HepG2 (cell line): ENCODE results near the gene RNASE7. TPM values are rescaled to one million over a fixed set of nuclear protein-coding genes. Genes with fewer than 3 reads are reported as not detected.

ENCODE experiments used
- FUBP1 ChIP-seq: sonication (generic); formaldehyde crosslinking; IDR thresholded peaks from 2 replicates; pipeline ENCODE4 v1.5.1; 2020; ENCODE audit warnings: missing genetic modification reagents, mild to moderate bottlenecking, borderline replicate concordance
- HES4 ChIP-seq: sonication (generic); formaldehyde crosslinking; IDR thresholded peaks from 2 replicates; pipeline ENCODE4 v1.9.0; 2021; ENCODE audit warnings: mild to moderate bottlenecking, missing genetic modification reagents, borderline replicate concordance
- HOXA5 ChIP-seq: sonication (generic); formaldehyde crosslinking; IDR thresholded peaks from 2 replicates; pipeline ENCODE4 v1.4.0; 2020; ENCODE audit warnings: missing genetic modification reagents
- POLR2AphosphoS5 ChIP-seq: IDR thresholded peaks from 2 replicates; pipeline ENCODE4 v1.6.1; 2012; ENCODE audit warnings: low read depth, low read length
- SNAPC4 ChIP-seq: sonication (generic); formaldehyde crosslinking; IDR thresholded peaks from 2 replicates; pipeline ENCODE4 v1.4.0; 2020; ENCODE audit warnings: mild to moderate bottlenecking, missing genetic modification reagents
- ZFP1 ChIP-seq: IDR thresholded peaks from 2 replicates; pipeline ENCODE4 v1.6.1; 2016
- ZNF230 ChIP-seq: sonication (generic); formaldehyde crosslinking; IDR thresholded peaks from 2 replicates; pipeline ENCODE4 v1.4.0; 2020; ENCODE audit warnings: mild to moderate bottlenecking, missing genetic modification reagents
- ZNF510 ChIP-seq: sonication (generic); formaldehyde crosslinking; IDR thresholded peaks from 2 replicates; pipeline ENCODE4 v1.4.0; 2020; ENCODE audit warnings: low read depth, mild to moderate bottlenecking, missing genetic modification reagents
- ZNF598 ChIP-seq: sonication (generic); formaldehyde crosslinking; IDR thresholded peaks from 2 replicates; pipeline ENCODE4 v1.5.1; 2020; ENCODE audit warnings: mild to moderate bottlenecking, missing genetic modification reagents, borderline replicate concordance
- polyA plus RNA-seq, 8 experiments: library from polyadenylated mRNA; depleted of rRNA in 3 of 8; stranded (reverse) in 7 of 8; unstranded in 1 of 8; fragments of >200 nt; fragmentation: Illumina TruSeq in 4 of 8; extraction: Trizol in 4 of 8; gene quantifications; 2 replicates each; pipeline versions ENCODE4 v1.2.1 to v1.2.3, GENCODE V29; 2011 to 2016; ENCODE audit warnings: low read depth in 4 of 8, missing spikeins in 1 of 8, mixed read lengths in 1 of 8; ENCODE audit not compliant: insufficient read depth in 1 of 8
- total RNA-seq, 5 experiments: library from RNA; depleted of rRNA; stranded (reverse); fragments of >200 nt; fragmentation: Illumina TruSeq; extraction: Trizol; gene quantifications; 2 replicates each; pipeline ENCODE4 v1.2.3, GENCODE V29; 2016; ENCODE audit warnings: low read depth in 1 of 5
- TF ChIP-seq, protein P1 (sequence below): sonication (generic); formaldehyde crosslinking; IDR thresholded peaks from 2 replicates; pipeline ENCODE4 v1.4.0; 2020; ENCODE audit warnings: missing genetic modification reagents, mild to moderate bottlenecking, borderline replicate concordance
- TF ChIP-seq, protein P2 (sequence below): sonication (generic); formaldehyde crosslinking; IDR thresholded peaks from 2 replicates; pipeline ENCODE4 v1.4.0; 2020; ENCODE audit warnings: missing genetic modification reagents, mild to moderate bottlenecking, borderline replicate concordance
- TF ChIP-seq, protein P3 (sequence below): IDR thresholded peaks from 2 replicates; pipeline ENCODE4 v1.6.1; 2016
- TF ChIP-seq, protein P4 (sequence below): sonication (generic); formaldehyde crosslinking; IDR thresholded peaks from 2 replicates; pipeline ENCODE4 v1.4.0; 2020; ENCODE audit warnings: missing genetic modification reagents

The RNASE7 gene
- total and polyA plus RNA-seq, 2 of the 13 experiments (the other 11 are each of a cell fraction or from before 2014, with no cell fraction given): 0.04 TPM; not detected in 1

GRCh38 chr14:21053184-21054122, 11.3 kb downstream of the RNASE7 start (continued):
- TF ChIP-seq FUBP1 (CRISPR knock-in tag) (0 out of 2 replicates have a peak, but pooled peaks have one; percentile 16), ZNF230 (0 out of 2 replicates have a peak, but pooled peaks have one; percentile 40), POLR2AphosphoS5 (no peak), ZFP1 (CRISPR knock-in tag) (no peak), SNAPC4 (CRISPR knock-in tag) (0 out of 2 replicates have a peak, but pooled peaks have one; percentile 5), ZNF598 (CRISPR knock-in tag) (peak; percentile 57; the same call in 1 of the 2 replicates), HOXA5 (CRISPR knock-in tag) (0 out of 2 replicates have a peak, but pooled peaks have one; percentile 42), HES4 (CRISPR knock-in tag) (0 out of 2 replicates have a peak, but pooled peaks have one; percentile 46), ZNF510 (CRISPR knock-in tag) (no peak)
- TF ChIP-seq, protein P1, sequence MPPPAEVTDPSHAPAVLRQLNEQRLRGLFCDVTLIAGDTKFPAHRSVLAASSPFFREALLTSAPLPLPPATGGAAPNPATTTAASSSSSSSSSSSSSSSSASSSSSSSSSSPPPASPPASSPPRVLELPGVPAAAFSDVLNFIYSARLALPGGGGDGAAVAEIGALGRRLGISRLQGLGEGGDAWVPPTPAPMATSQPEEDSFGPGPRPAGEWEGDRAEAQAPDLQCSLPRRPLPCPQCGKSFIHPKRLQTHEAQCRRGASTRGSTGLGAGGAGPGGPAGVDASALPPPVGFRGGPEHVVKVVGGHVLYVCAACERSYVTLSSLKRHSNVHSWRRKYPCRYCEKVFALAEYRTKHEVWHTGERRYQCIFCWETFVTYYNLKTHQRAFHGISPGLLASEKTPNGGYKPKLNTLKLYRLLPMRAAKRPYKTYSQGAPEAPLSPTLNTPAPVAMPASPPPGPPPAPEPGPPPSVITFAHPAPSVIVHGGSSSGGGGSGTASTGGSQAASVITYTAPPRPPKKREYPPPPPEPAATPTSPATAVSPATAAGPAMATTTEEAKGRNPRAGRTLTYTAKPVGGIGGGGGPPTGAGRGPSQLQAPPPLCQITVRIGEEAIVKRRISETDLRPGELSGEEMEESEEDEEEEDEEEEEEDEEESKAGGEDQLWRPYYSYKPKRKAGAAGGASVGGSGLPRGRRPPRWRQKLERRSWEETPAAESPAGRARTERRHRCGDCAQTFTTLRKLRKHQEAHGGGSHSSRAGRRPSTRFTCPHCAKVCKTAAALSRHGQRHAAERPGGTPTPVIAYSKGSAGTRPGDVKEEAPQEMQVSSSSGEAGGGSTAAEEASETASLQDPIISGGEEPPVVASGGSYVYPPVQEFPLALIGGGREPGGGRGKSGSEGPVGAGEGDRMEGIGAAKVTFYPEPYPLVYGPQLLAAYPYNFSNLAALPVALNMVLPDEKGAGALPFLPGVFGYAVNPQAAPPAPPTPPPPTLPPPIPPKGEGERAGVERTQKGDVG: 0 out of 2 replicates have a peak, but pooled peaks have one; percentile 37
- TF ChIP-seq, protein P2, sequence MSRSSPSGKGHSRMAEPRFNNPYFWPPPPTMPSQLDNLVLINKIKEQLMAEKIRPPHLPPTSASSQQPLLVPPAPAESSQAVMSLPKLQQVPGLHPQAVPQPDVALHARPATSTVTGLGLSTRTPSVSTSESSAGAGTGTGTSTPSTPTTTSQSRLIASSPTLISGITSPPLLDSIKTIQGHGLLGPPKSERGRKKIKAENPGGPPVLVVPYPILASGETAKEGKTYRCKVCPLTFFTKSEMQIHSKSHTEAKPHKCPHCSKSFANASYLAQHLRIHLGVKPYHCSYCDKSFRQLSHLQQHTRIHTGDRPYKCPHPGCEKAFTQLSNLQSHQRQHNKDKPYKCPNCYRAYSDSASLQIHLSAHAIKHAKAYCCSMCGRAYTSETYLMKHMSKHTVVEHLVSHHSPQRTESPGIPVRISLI (CRISPR knock-in tag): peak; percentile 59; the same call in 1 of the 2 replicates
- TF ChIP-seq, protein P3, sequence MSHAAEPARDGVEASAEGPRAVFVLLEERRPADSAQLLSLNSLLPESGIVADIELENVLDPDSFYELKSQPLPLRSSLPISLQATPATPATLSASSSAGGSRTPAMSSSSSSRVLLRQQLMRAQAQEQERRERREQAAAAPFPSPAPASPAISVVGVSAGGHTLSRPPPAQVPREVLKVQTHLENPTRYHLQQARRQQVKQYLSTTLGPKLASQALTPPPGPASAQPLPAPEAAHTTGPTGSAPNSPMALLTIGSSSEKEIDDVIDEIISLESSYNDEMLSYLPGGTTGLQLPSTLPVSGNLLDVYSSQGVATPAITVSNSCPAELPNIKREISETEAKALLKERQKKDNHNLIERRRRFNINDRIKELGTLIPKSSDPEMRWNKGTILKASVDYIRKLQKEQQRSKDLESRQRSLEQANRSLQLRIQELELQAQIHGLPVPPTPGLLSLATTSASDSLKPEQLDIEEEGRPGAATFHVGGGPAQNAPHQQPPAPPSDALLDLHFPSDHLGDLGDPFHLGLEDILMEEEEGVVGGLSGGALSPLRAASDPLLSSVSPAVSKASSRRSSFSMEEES: peak; percentile 9; the same call in 1 of the 2 replicates
- TF ChIP-seq, protein P4, sequence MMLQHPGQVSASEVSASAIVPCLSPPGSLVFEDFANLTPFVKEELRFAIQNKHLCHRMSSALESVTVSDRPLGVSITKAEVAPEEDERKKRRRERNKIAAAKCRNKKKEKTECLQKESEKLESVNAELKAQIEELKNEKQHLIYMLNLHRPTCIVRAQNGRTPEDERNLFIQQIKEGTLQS (CRISPR knock-in tag): no peak
